Left lung (tissue), 10 donors: ENCODE data around the gene SDSL. TPM values are rescaled to one million over a fixed set of nuclear protein-coding genes. Genes with fewer than 3 reads are reported as not detected.

Experiments used
- ATAC-seq: fragments of 200-7000 bp; cut with Tn5 transposase; one replicate; pipeline ENCODE4 v1.9.1; 2020; ENCODE audit warnings: moderate library complexity
- DNase-seq, 4 donors: peaks; one replicate each; pipeline ENCODE4 v3.0.0-alpha.2; 2013 to 2020
- H3K27ac ChIP-seq, 2 donors: fragments of 200-600 bp; sonication (generic) in 1 of 2; one replicate each; pipeline versions ENCODE4 v1.5.0 to v1.8.0; 2020 to 2021
- H3K27me3 ChIP-seq, 2 donors: fragments of 200-600 bp; sonication (generic) in 1 of 2; one replicate each; pipeline versions ENCODE4 v1.5.0 to v1.8.0; 2020 to 2021
- H3K36me3 ChIP-seq, 2 donors: fragments of 200-600 bp; sonication (generic) in 1 of 2; one replicate each; pipeline versions ENCODE4 v1.5.0 to v1.8.0; 2020 to 2021
- H3K4me1 ChIP-seq, 2 donors: fragments of 200-600 bp; one replicate each; pipeline ENCODE4 v1.8.0; 2021
- H3K4me3 ChIP-seq, 2 donors: fragments of 200-600 bp; sonication (generic) in 1 of 2; one replicate each; pipeline versions ENCODE4 v1.5.0 to v1.8.0; 2020 to 2021; ENCODE audit warnings: mild to moderate bottlenecking in 1 of 2
- H3K9me3 ChIP-seq, 2 donors: fragments of 200-600 bp; sonication (generic) in 1 of 2; one replicate each; pipeline versions ENCODE4 v1.5.0 to v1.8.0; 2020 to 2021
- CTCF ChIP-seq, 2 donors: fragments of 200-600 bp; sonication (generic) in 1 of 2; IDR thresholded peaks; one replicate each; pipeline versions ENCODE4 v1.5.0 to v1.8.0; 2021; ENCODE audit warnings: antibody characterized with exemption in 2 of 2
- intact Hi-C, 2 donors: fragments of 100-400 bp; cut with DNase I; formaldehyde crosslinking; loops; one replicate each; pipeline versions ENCODE4 v1.11.2 to v1.14.2; 2022
- polyA plus RNA-seq, 6 donors: library from polyadenylated mRNA; unstranded; fragments of 120-200 nt; gene quantifications; one replicate each; pipeline ENCODE4 v1.2.1, GENCODE V29; 2013; ENCODE audit not compliant: insufficient read length in 6 of 6
- total RNA-seq, 2 donors: library from RNA; stranded (reverse); fragmentation: NEBNext Ultra II Directional; extraction: Animal tissue kit (Norgen Biotek cat#: 25700); gene quantifications; one replicate each; pipeline ENCODE4 v1.2.1, GENCODE V29; 2021
- donor health status: DM: no; HTN: yes; CAD: no.
- donor health status: DM: no; HTN: no; CAD: no.

The SDSL gene
- total and polyA plus RNA-seq, 8 donors, result 4.2 to 13.8 (median 4.9) TPM

DNA sequence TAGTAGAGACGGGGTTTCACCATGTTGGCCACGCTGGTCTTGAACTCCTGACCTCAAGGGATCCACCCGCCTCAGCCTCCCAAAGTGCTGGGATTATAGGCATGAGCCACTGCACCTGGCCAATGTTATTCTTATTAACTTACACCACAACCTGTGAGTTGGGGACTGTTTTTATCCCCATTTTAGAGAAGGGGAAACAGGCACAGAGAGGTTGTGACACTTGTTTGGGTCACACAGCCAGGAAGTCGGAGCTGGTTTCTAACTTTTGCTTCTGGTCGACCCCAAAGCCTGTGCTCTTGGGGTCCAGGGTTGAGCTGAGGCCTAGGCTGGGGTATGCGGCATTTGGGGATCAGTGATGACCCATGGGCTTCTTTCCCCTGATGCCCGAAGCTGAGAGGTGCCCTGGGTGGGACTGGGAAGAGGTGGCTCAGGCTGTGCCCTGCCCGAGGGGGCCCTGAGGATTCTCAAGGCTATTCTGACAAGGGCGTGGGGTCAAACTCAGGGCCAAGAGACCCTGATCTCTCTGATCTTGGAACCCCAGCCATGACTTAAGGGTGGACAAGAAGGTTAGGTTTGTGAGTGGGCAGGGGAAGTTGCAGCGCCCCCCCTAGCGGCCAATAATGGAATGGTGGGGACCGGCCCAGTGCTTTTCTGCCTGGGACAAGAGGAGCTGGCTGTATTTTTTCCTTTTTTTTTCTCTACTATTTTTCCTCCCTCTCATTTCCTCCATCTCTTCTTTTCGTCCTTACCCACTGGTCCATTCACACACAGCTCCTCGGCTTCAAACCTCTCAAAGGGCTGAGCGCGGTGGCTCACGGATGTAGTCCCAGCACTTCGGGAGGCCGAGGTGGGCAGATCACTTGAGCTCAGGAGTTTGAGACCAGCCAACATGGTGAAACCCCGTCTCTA, 3.0 kb downstream of the SDSL start:
- H3K27me3 ChIP-seq, result no peaks in the 10 kb centered on the region
- ATAC-seq (peak; percentile 56), DNase-seq (peak in 3 of 4 donors; percentile 29 to 87 (median 57))
- peaks cover 8 to 35% of the 10 kb centered on the region in 2 donors for H3K4me1 ChIP-seq
- no peak overlapping the region for H3K27ac ChIP-seq
- no peak overlapping the region for H3K4me3 ChIP-seq
- TF ChIP-seq CTCF (IDR thresholded peaks at IDR 0.05), result peak; percentile 88 to 97
- no peaks in the 10 kb centered on the region for H3K9me3 ChIP-seq
- no peaks in the 10 kb centered on the region for H3K36me3 ChIP-seq
- intact Hi-C loops, result loop anchor here in 1 of 2 donors (10.0 kb wide), 2 partner anchors 110 to 230 kb away; no protein-coding TSS in a partner anchor

DNA sequence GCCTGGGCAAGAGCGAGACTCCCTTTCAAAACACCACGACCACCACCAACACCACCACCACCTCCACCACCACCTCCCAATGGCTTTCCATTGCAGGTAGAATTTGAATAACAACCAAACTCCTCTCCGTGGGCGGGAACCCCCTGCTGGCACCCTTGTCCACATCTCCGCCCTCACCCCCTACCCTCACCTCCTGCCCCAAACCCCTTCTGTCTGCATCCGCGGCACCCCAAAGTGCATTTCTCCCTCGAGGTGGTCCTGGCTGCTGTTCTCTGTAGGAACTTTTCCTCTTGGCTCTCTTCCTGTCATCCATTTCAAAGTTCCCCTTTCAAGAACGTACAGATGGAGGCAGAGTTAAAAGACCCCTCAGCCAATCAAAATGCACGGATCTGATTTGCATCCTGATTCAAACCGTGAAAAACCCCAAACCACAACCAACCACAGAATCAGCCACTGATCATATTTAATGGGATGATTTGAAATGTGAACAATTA, 3.8 kb downstream of the SDSL start:
- Histone ChIP-seq H3K9me3 (no peaks in the 10 kb centered on the region), H3K27ac (no peak overlapping the region), H3K27me3 (no peaks in the 10 kb centered on the region), H3K4me3 (no peak overlapping the region), H3K4me1 (peaks cover 8 to 35% of the 10 kb centered on the region in 2 donors), H3K36me3 (no peaks in the 10 kb centered on the region)
- DNase-seq (no peak), ATAC-seq (no peak)
- intact Hi-C loops, result loop anchor here in 1 of 2 donors (10.0 kb wide), 2 partner anchors 111 to 231 kb away; no protein-coding TSS in a partner anchor
- no peak for TF ChIP-seq CTCF (IDR thresholded peaks at IDR 0.05)

DNA sequence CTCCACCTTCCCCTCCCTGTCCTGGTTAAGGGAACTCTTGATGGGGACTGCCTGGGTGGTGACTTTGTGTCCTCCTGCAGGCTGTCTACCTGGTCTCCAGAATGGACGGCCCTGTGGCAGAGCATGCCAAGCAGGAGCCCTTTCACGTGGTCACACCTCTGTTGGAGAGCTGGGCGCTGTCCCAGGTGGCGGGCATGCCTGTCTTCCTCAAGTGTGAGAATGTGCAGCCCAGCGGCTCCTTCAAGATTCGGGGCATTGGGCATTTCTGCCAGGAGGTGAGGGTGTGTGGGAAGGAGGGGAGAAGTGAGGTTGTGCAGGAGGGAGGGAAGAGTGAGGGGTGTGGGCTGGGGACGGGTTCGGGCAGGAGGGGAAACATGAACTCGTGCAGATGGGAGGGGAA, 5.7 kb downstream of the SDSL start:
- Histone ChIP-seq H3K9me3 (no peaks in the 10 kb centered on the region), H3K27me3 (no peaks in the 10 kb centered on the region), H3K4me3 (no peak overlapping the region), H3K36me3 (no peaks in the 10 kb centered on the region), H3K27ac (no peak overlapping the region), H3K4me1 (peaks cover 5 to 16% of the 10 kb centered on the region in 2 donors)
- no peak for TF ChIP-seq CTCF (IDR thresholded peaks at IDR 0.05)
- ATAC-seq (no peak), DNase-seq (no peak)
- intact Hi-C loops, result loop anchor here in 1 of 2 donors (10.0 kb wide), 2 partner anchors 113 to 233 kb away; no protein-coding TSS in a partner anchor

DNA sequence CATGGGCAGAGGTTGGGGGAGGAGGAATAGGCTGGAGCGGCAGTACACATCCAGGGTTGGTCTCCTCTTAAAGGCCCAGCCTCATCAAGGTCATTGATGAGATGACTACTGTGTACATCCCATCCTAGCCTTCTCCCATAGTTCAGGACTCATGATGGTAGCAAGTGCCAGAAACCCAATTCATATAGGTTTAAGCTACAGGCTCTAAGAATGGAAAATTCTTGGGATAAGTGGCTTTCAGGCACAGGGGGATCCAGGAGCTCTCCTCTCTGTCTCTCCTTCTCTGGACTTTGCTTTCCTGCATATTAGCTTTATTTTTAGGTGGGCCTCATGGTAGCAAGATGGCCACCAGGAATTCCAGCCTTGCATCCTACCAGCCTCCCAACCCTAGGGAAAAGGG, 6.3 kb downstream of the SDSL start:
- TF ChIP-seq CTCF (IDR thresholded peaks at IDR 0.05), result no peak
- no peak for ATAC-seq
- Histone ChIP-seq H3K4me1 (peaks cover 0 to 10% of the 10 kb centered on the region in 2 donors), H3K27ac (no peak overlapping the region), H3K27me3 (no peaks in the 10 kb centered on the region), H3K4me3 (no peak overlapping the region), H3K36me3 (no peaks in the 10 kb centered on the region), H3K9me3 (no peaks in the 10 kb centered on the region)
- intact Hi-C loops, result loop anchor here in 1 of 2 donors (10.0 kb wide), 2 partner anchors 114 to 234 kb away; no protein-coding TSS in a partner anchor
- no peak for DNase-seq

DNA sequence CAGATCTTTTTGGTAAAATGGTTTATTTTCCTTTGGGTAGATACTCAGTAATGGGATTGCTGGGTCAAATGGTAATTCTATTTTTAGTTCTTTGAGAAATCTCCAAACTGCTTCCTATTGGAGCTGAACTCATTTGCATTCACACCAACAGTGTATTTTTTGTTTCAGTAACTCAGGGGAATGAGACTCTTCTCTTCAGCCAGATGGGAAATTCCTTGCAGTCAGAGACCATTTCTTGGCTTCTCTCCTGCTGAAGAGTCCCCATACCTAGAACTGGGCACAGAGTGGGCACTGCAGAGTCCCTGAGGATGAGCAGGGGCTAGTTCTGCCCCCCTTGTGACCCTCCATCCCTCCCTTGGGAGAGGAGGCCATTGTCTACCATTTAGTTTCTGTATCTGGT, 10.8 kb downstream of the SDSL start:
- no peak for DNase-seq

More for the DNA sequence above, 10.8 kb downstream of the SDSL start:
- no peaks in the 10 kb centered on the region for H3K4me1 ChIP-seq
- no peak for ATAC-seq
- no peak for TF ChIP-seq CTCF (IDR thresholded peaks at IDR 0.05)
- H3K9me3 ChIP-seq, result no peaks in the 10 kb centered on the region
- no peaks in the 10 kb centered on the region for H3K36me3 ChIP-seq
- no peak overlapping the region for H3K27ac ChIP-seq
- intact Hi-C loops, result no loop called here
- H3K27me3 ChIP-seq, result no peaks in the 10 kb centered on the region
- H3K4me3 ChIP-seq, result no peak overlapping the region
